ENCODE results near the gene ZCCHC3. TPM values are rescaled to one million over a fixed set of nuclear protein-coding genes. Genes with fewer than 3 reads are reported as not detected.
"Not testable (repeated sequence)": the region's sequence is repeated elsewhere in the genome, so short reads cannot be mapped to it uniquely, and the experiment has no call there.

ZCCHC3 gene
- total and polyA plus RNA-seq, 2 donors (not counting 1 experiment from before 2014, with no cell fraction given), result 8.7 to 11.6 TPM

- Histone ChIP-seq H3K9ac (ENCODE audit: insufficient read depth, low read length) (no peak overlapping the region), H4K20me1 (ENCODE audit: control insufficient read depth, extremely low read depth, insufficient read depth, low read length) (peaks cover 4% of the 10 kb centered on the region), H3K9me3 (ENCODE audit: control insufficient read depth, insufficient read depth, low read depth, low read length) (no peaks in the 10 kb centered on the region), H3K4me3 (replicated peaks in 1 of 4; ENCODE audit: control extremely low read depth in 1 of 4, insufficient read depth in 1 of 4, low read depth in 3 of 4, low read length in 4 of 4) (peak overlapping the region in 1 of 4 experiments; percentile 0), H3K27ac (ENCODE audit: insufficient read depth, low read length) (no peak overlapping the region), H2AFZ (ENCODE audit: low read length) (no peak overlapping the region), H3K4me1 (ENCODE audit: control insufficient read depth, extremely low read depth, insufficient read depth, low read length) (peaks cover 10% of the 10 kb centered on the region), H3K79me2 (ENCODE audit: control insufficient read depth, insufficient read depth, low read length) (peaks cover 26% of the 10 kb centered on the region), H3K27me3 (ENCODE audit: control insufficient read depth, insufficient read depth, low read length) (no peaks in the 10 kb centered on the region), H3K36me3 (ENCODE audit: control insufficient read depth, insufficient read depth, low read length) (peaks cover 4% of the 10 kb centered on the region), H3K4me2 (ENCODE audit: extremely low read depth, insufficient read depth, low read length) (no peak overlapping the region)
- TF ChIP-seq EZH2 (IDR thresholded peaks at IDR 0.05; ENCODE audit: low read length, missing control alignments) (no peak), CTCF (conservative IDR thresholded peaks at IDR 0.05 in 1 of 2, IDR thresholded peaks at IDR 0.05 in 1 of 2; ENCODE audit: low read depth in 1 of 2, low read length in 2 of 2) (peak; percentile 88 to 96)
- DNase-seq (ENCODE audit: low read depth in 2 of 2), result peak; percentile 59 to 84
Measured at GRCh38 chr20:330233-331149, 33.1 kb downstream of the ZCCHC3 start.

- Histone ChIP-seq H3K4me2 (ENCODE audit: extremely low read depth, insufficient read depth, low read length) (no peak overlapping the region), H4K20me1 (ENCODE audit: control insufficient read depth, extremely low read depth, insufficient read depth, low read length) (peaks cover 4% of the 10 kb centered on the region), H3K4me3 (replicated peaks in 1 of 4; ENCODE audit: control extremely low read depth in 1 of 4, insufficient read depth in 1 of 4, low read depth in 3 of 4, low read length in 4 of 4) (no peak overlapping the region), H3K36me3 (ENCODE audit: control insufficient read depth, insufficient read depth, low read length) (peaks cover 4% of the 10 kb centered on the region), H3K27ac (ENCODE audit: insufficient read depth, low read length) (no peak overlapping the region), H3K9me3 (ENCODE audit: control insufficient read depth, insufficient read depth, low read depth, low read length) (no peaks in the 10 kb centered on the region), H2AFZ (ENCODE audit: low read length) (no peak overlapping the region), H3K27me3 (ENCODE audit: control insufficient read depth, insufficient read depth, low read length) (no peaks in the 10 kb centered on the region), H3K79me2 (ENCODE audit: control insufficient read depth, insufficient read depth, low read length) (peaks cover 2% of the 10 kb centered on the region), H3K9ac (ENCODE audit: insufficient read depth, low read length) (no peak overlapping the region), H3K4me1 (ENCODE audit: control insufficient read depth, extremely low read depth, insufficient read depth, low read length) (peaks cover 5% of the 10 kb centered on the region)
- TF ChIP-seq CTCF (conservative IDR thresholded peaks at IDR 0.05 in 1 of 2, IDR thresholded peaks at IDR 0.05 in 1 of 2; ENCODE audit: low read depth in 1 of 2, low read length in 2 of 2), result no peak
- TF ChIP-seq EZH2 (IDR thresholded peaks at IDR 0.05; ENCODE audit: low read length, missing control alignments), result no peak
- DNase-seq (ENCODE audit: low read depth in 2 of 2), result no peak
Measured at GRCh38 chr20:334578-334977, 37.2 kb downstream of the ZCCHC3 start.

GRCh38 chr20:336040-336439, 38.7 kb downstream of the ZCCHC3 start:
- DNase-seq (ENCODE audit: low read depth in 2 of 2); H3K4me3 ChIP-seq (replicated peaks in 1 of 4; ENCODE audit: control extremely low read depth in 1 of 4, insufficient read depth in 1 of 4, low read depth in 3 of 4, low read length in 4 of 4); H3K9ac ChIP-seq (ENCODE audit: insufficient read depth, low read length): not testable (repeated sequence)

More at GRCh38 chr20:336040-336439, 38.7 kb downstream of the ZCCHC3 start:
- not testable (repeated sequence) for H3K79me2 ChIP-seq (ENCODE audit: control insufficient read depth, insufficient read depth, low read length); H3K4me2 ChIP-seq (ENCODE audit: extremely low read depth, insufficient read depth, low read length); H2AFZ ChIP-seq (ENCODE audit: low read length); H3K4me1 ChIP-seq (ENCODE audit: control insufficient read depth, extremely low read depth, insufficient read depth, low read length); H4K20me1 ChIP-seq (ENCODE audit: control insufficient read depth, extremely low read depth, insufficient read depth, low read length); H3K27ac ChIP-seq (ENCODE audit: insufficient read depth, low read length); H3K27me3 ChIP-seq (ENCODE audit: control insufficient read depth, insufficient read depth, low read length); H3K9me3 ChIP-seq (ENCODE audit: control insufficient read depth, insufficient read depth, low read depth, low read length); H3K36me3 ChIP-seq (ENCODE audit: control insufficient read depth, insufficient read depth, low read length)

Data from fibroblast of lung (primary cell).